ENCODE measurements around the gene NIPBL.
"Not testable (repeated sequence)": the region's sequence is repeated elsewhere in the genome, so short reads cannot be mapped to it uniquely, and the experiment has no call there.

The NIPBL gene

GRCh38 chr5:36878392-36879082 is 2.0 kb downstream of the NIPBL start:
- no peak for DNase-seq

DNA sequence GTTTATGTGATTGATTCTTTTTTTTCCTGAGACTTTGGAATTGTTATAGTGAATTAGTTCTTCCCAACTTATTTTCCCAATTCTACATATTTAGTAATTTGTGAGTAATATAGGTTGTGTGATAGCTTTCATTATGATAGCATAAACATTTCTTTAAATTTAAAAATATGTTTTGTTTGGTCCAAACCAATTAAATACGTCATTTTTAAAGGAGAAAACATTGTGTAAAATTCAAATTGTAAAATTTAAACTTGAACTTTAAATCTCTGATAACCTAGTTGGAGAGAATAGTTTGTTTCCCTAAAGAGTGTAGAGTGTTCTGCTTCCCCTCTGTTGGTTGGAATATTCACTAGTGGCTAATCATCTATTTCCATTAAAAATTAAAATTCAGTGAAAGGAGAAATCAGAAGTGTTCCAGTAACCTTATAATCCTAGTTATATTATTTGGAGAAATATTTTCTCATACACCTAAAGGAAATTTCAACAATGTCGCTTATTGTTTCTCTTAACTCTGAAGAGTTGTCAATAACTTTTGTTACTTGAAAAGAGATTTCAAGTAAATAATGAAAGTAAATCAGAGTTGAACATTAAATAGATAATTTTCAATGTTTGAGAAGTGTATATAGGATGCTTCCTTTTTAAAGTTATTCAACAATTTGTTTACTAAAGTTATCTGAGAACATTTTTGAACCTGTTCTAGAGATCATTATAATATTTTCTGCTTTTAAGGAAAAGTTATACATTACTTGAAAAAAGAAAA is 2.9 kb downstream of the NIPBL start:
- no peak for DNase-seq

- DNase-seq: no peak
These were observed 4.2 kb downstream of the NIPBL start for GRCh38 chr5:36880761-36881160.

DNA sequence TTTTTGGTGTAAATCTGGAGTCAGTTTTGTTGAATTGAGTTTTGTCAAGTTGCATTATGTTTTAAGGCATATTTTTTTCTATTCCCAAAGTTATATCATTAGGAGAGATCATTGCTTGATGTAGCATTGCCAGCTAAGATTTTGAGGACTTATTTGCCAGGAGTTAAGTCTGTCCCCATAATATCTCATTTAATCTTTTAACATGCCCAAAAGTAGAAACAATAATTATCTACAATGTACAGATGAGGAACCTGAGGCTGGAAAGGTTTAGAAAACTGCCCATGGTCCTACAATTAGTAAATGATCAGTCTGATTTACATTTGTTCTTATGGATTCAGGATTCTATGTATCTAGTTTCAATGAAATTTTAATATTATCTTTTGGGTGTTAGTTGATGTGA is 4.7 kb downstream of the NIPBL start:
- DNase-seq: no peak

DNA sequence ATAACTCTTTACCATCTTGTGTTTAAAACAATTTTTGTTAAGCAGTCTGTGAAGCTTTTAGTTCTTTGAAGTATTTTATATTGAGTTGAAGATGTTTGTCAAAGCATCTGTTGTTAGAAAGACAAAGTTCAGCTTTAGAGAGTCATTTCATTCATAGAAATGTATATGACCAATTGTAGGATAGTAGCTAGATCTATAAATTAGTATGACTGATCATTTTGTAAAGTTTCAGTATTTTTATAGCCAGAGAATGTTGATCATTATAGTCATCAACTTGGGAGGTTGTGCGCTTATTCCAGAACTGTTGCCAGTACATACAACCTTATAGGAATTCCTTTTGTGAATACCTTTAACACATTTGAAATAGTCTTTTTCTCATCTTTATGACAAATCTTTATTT is 5.2 kb downstream of the NIPBL start:
- no peak for DNase-seq

- no peak for DNase-seq
These were observed 5.7 kb downstream of the NIPBL start for GRCh38 chr5:36882250-36882649.

DNA sequence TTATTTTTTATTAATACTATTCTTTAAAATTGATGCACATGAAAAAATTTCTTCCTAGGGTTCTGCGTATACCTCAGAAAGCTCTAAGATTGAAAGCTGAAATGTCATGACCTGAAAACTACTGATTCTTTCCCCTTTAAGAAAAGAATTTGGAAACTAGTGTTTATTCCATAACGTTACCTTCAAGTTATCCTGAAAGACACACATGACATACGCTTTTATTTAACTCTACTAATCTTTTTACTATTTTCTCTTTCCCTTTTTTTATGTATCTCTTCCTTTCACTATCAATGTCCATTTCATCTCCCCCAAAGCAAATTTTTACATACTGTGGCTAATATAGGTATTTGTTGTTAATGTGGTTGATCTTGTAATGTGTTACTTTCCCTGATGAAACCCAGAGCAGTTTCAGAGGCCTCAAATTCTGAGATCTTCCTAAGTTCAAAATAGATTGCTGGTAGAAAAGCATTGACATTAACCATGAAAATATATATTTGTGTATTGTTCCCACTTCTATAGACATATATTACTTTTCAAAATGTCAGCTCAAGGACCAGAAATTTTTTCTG is 7.4 kb downstream of the NIPBL start:
- no peak for DNase-seq

GRCh38 chr5:36885149-36885548 is 8.6 kb downstream of the NIPBL start:
- DNase-seq: no peak

- DNase-seq: no peak
These were observed 9.3 kb downstream of the NIPBL start for GRCh38 chr5:36885566-36886485.

GRCh38 chr5:36886791-36887190 is 10.2 kb downstream of the NIPBL start:
- DNase-seq: no peak

DNA sequence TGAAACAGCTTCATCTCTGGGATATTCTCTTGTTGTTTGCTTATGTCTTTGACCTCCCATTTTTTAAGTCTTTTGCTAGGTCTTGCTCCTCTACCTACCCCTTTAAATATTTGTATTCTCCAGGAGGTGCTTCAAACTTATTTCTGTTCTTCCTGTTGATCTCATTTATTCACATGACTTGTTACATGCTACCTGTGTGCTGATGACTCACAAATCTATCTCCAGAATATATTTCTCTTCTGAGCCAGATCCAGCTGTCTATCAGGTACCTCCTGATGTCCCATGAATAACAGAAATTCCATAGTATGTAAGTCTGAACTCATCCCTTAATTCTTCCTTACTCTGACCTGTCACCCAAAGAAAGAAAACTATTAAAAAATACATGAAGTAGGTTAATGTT is 11.0 kb downstream of the NIPBL start:
- DNase-seq: no peak

DNA sequence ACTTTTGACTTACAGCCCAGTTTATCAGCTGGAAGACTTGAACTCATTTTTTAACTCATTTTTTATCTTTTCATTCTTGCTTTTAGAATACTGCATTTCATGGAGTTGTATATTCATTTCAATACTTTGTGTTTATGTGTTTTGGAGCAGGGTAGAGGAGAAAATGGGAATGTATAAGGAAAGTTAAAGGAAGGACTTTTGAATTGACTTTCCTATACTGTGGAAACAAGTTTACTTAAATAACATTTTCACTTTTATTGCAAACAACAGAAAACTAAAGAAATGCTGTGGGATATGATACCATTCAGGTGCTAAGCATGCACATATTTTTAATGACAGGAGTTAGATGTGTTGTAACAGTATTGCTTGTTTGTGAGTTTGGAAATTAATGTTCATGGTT is 11.7 kb downstream of the NIPBL start:
- no peak for DNase-seq

DNA sequence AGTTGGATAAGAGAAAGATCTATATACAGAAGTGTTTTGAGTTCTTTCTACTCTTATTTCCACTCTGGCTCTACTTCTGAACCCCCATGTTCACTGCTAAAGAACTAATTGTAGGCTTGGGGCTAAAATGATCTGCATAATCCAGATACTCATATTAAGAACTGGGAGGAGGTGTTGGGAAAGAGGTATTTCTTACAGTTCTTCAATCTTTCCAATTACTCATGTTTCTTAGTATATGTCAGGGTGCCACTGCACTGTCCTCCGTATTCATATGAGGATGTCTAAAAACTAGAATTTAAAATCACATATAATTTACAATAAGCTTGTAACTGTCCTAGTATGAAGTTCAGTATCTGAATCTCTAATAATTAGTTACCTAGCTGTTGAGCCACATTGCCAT is 12.7 kb downstream of the NIPBL start:
- DNase-seq: no peak

DNA sequence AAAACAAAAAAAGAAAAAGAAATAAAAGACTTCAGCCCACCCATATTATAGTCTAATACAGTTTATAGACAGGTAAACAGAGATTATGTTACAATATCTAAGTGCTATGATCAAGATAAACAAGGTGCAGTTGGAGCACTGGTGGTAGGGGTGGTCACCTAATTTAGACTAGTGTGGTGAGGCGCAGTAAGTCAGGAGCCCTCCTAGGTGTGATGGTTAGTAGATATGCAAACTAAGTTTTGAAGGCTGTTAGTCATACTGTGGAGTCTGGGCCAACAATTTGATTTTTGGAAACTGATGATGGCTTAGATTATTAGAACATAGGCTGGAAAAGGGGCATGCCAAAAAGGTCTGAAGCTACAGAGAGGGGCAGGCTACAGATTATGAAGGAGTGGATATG is 14.7 kb downstream of the NIPBL start:
- DNase-seq: no peak

DNA sequence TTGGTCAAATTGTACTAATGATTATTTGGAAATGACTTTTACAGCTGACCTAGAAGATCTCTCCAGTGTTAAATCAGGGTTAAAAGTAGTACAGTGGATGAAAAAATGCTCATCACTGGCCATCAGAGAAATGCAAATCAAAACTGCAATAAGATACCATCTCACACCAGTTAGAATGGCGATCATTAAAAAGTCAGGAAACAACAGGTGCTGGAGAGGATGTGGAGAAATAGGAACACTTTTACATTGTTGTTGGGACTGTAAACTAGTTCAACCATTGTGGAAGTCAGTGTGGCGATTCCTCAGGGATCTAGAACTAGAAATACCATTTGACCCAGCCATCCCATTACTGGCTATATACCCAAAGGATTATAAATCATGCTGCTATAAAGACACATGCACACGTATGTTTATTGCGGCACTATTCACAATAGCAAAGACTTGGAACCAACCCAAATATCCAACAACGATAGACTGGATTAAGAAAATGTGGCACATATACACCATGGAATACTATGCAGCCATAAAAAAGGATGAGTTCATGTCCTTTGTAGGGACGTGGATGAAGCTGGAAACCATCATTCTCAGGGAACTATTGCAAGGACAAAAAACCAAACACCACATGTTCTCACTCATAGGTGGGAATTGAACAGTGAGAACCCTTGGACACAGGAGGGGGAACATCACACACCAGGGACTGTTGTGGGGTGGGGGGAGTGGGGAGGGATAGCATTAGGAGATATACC is 15.7 kb downstream of the NIPBL start:
- not testable (repeated sequence) for DNase-seq

DNA sequence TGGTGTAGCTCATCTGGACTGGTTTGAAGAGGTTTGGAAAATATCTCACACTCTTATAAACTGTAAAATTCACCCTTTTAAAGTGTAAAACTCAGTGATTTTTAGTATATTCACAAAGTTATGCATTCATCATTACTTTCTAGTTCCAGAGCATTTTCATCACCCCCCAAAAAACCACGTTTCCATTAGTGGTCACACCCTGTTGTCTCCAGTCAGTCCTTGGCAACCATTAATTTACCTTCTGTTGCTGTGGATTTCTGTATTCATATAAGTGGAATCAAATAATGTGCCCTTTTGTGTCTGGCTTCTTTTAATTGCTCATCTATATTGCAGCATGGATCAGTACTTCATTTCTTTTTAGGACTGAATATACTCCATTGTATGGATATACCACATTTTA is 18.4 kb downstream of the NIPBL start:
- no peak for DNase-seq

DNA sequence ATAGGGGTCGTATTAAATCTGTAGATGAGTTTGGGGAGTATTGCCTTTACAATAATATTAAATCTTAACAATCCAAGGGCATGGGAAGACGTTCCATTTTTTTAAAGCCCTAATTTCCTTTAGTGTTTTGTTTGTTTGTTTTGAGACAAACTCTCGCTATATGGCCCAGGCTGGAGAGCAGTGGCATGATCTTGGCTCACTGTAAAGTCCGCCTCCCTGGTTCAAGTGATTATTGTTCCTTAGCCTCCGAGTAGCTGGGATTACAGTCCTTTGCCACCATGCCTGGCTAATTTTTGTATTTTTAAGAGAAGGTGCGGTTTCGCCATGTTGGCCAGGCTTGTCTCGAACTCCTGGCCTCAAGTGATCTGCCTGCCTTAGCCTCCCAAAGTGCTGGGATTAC is 19.9 kb downstream of the NIPBL start:
- no peak for DNase-seq

DNA sequence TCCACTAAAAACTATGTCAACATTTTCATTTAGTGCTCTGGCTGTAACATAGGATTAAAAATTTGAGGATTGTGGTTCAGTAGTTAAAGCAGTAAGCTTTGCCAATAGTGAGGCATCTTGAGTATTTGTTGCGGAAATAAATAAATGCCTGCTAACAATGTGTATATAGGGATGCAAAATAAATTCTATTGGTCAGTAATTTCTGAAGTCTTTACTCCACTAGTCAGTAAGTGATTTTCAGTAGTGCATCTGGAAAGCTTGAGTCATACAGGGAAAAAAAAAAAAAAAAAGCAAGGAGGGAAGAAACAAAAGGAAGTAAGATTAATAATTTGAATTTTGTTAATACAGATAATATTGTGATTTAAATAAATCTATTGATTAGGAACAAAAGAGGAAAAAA is 21.0 kb downstream of the NIPBL start:
- DNase-seq: no peak

DNA sequence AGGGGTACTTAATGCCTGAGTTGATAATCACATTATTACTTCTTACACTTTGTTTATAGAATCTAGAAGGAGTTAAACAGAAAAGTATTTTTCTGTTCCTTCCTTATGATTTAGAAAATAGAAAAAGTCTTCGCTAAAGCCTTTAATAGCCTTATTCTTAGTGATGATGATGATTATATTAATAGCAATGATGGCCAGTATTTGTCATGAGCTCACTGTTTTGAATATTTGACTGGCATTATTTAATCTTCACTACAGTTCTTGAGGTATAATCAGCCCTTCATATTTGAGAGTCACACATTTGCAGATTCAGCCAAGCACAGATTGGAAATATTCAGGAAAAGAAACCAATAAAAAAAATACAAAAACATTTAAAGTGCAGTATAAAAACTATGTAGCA is 23.3 kb downstream of the NIPBL start:
- DNase-seq: no peak

- DNase-seq: no peak
These were observed 23.7 kb downstream of the NIPBL start for GRCh38 chr5:36900283-36900682.

DNA sequence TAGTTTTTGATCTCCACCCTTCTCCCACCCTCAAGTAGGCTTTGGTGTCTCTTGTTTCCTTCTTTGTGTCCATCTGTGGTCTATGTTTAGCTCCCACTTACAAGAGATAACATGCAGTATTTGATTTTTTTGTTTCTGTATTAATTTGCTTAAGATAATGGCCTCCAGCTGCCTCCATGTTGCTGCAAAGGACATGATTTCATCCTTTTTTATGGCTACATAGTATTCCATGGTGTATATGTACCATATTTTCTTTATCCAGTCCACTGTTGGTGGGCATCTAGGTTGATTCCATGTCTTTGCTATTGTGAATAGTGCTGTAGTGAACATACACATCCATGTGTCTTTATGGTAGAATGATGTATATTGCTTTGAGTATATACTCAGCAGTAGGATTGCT is 24.5 kb downstream of the NIPBL start:
- not testable (repeated sequence) for DNase-seq

DNA sequence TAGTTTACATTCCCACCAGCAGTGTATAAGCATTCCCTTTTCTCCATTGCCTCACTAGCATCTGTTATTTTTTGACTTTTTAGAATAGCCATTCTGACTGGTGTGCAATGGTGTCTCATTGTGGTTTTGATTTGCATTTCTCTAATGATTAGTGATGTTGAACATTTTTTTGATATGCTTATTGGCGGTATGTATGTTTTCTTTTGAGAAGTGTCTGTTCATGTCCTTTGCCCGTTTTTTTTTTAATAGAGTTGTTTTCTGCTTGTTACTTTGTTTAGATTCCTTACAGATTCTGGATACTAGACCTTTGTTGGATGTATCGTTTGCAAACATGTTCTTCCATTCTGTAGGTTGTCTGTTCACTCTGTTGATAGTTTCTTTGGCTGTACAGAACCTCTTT is 25.3 kb downstream of the NIPBL start:
- DNase-seq: no peak

GRCh38 chr5:36902353-36902752 is 25.8 kb downstream of the NIPBL start:
- DNase-seq: no peak
